COLO668 (cell line): Measurements from ENCODE around the gene MAPK4.
"Not testable (repeated sequence)": the region's sequence is repeated elsewhere in the genome, so short reads cannot be mapped to it uniquely, and the experiment has no call there.

Experiments
- DNase-seq: peaks from one replicate; lab custom pipeline; 2025; ENCODE audit not compliant: unreplicated experiment; lab: John Stamatoyannopoulos, UW

Gene MAPK4

GRCh38 chr18:50679056-50679455 lies 119.2 kb downstream of the MAPK4 start:
- DNase-seq: no peak

DNA sequence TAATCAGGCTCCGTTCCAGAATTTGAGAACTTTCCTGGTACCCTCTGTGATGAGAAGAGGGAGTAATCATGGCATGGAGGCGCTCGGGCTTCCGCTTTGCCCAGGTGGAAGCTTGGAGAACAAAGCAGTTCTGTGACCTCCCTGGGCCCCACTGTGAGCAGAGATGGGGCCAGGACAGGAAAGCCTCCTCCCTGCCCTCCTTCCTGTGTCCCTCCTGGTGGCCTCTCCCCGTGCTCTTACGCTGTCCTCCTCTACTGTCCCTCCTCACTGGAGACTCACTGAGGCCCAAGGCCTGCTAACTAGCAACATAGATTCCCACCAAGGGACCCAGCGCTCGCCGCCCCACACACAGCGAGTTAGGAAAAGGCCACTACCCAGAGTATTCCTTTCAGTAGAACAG lies 119.8 kb downstream of the MAPK4 start:
- DNase-seq: no peak

DNA sequence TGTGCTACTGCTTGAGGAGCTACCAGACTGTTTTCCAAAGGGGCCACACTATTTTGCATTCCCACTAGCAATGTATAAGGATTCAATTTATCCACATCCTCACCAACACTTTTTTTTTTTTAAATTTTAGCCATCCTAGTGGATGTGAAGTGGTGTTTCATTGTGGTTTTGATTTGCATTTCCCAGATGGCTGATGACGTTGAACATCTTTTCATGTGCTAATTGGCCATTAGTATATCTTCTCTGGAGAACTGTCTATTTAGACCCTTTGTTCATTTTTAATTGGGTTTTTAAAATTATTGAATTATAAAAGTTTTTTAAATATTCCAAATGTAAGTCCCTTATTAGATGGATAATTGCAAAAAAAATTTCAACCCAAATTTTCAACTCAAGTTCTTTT lies 121.1 kb downstream of the MAPK4 start:
- DNase-seq: no peak

GRCh38 chr18:50682852-50683251 lies 123.0 kb downstream of the MAPK4 start:
- DNase-seq: no peak

- DNase-seq: no peak
Measured at GRCh38 chr18:50686409-50686808, 126.5 kb downstream of the MAPK4 start.

- peak; percentile 21 for DNase-seq
Measured at GRCh38 chr18:50687491-50687890, 127.6 kb downstream of the MAPK4 start.

DNA sequence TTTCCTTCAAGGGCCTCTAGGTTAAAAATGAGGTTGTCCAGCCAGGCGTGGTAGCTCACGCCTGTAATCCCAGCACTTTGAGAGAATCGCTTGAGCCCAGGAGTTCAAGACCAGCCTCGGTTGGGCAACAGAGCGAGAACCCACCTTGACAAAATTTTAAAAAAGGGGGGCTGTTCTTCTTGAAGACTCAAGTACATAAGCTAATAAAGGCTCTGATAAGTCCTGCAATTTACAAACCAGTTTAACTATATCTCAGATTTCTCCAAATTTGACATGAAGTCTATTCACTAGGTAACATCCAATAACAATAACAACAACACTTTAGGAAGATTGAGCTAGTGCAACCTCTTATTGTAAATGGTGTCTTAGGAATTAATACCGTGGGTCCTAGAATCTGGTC lies 129.7 kb downstream of the MAPK4 start:
- DNase-seq: no peak

DNA sequence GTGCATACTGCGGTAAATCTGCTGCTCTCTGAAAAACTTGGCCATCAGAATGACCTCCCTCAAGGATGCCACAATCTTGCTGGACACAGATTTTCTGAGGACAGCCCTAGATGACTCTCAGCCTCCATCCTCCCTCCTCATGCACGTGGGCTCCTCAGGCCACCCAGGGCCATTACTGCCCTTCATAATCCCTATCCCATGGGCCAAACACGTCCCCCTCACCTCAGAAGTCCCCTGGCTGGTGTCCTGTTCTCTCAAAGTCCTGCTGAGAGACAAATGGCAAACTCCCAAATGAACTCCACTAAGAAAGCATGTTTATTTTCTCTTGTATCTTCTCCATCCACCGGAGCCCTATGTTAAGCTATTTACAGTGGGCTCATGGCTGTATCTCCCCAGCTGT lies 134.3 kb downstream of the MAPK4 start:
- no peak for DNase-seq

GRCh38 chr18:50695431-50696176 lies 135.7 kb downstream of the MAPK4 start:
- DNase-seq: no peak

GRCh38 chr18:50696436-50696835 lies 136.5 kb downstream of the MAPK4 start:
- no peak for DNase-seq

DNA sequence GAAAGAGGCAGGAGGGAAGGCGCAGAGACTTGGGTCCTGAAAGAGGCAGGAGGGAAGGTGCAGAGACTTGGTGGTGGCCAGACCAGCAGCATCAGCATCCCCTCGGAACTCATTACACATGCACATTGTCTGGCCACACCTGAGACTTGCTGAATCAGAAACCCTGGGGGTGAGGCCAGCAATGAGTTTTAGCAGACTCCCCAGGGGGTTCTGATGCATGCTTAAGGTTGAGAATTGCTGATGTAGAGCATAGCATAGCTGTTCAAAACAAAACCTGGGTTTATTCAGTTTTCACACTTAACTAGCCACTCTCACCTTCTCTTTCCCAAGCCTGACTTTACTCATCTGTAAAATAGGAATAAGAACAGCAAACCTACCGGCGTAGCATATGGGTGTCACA lies 137.0 kb downstream of the MAPK4 start:
- DNase-seq: no peak

DNA sequence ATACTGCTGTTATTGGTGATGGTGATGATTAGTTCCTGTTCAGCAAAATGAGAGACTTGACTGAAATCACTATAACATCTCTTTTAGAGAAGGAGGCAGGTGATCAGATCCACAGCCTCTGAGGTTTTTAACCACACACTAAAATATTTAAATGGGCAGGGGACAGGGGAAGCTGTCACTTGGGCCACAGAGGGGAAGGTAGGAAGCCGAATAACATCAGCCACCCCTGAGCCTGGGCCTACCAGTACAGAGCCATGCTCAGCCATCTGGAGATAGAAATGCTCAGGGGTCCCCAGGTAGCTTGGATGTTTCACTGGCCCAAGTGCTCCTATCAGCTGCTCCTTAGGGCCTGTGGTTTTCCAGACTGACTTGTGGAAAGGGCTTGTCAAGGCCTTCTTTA lies 137.6 kb downstream of the MAPK4 start:
- DNase-seq: no peak

DNA sequence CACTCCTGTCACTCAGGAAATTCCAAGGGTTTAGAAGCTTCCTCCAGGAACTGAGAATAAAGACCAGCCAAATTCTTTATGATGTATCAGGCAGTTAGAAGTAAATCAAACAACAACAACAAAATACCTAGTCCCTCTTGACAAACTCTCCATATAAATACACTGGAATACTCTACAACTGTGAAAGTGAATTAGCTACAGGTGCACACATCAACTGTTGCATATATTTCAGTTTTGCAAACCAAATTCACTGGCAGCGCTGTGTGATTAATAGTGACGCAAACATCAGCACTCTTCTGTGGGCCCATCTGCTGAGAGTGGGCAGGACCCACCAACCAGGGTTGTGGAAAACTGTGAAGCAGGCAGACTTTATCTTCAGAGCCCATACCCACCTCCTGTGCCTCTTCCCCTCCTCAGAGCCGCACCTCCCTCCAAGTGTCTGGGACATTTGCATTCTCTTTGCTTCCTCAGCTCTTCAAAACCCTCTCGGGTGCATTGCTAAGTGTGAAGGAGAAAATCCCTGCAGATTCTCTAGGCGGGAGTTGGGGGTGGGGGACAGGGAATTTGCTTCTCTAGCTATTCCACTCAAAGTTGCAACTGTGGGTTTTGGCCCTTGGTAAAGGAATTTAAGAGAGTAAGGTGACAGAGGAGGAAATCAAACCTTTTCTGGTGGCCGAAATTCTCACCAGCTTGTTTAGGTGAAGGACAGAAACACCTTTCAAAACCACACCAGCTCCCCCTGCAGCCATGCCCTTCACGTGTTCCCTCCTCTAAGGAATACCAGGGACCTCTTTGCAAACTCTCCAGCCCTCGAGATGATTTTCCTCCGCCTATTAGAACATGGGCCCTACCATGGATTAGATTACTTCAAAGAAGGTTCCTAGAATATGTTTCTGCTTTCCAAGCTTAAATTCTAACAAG lies 140.6 kb downstream of the MAPK4 start:
- DNase-seq: no peak

DNA sequence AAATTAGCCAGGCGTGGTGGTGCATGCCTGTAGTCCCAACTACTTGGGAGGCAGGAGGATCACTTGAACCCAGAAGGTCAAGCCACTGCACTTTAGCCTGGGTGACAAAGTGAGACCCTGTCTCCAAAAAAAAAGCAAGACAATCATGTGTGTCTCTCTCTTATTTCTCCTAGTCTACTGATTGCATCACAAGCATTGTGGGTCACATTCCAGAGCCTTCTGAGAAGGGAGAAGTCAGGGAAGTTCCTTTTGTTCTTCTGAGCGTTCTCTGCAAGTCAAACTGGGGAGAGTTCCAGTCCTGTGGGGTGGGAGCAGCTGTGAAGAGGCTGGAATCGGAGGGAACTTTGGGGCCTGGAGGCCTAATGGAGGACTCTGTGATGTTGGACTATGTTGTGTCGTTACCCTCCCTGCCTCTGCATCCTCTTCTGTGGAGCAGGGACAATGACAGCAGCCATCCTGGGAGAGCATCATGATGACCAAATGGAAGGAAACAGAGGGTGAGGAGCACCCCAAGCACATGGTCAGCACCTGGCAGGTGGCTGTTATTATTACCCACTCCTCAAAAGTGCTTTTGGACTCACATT lies 144.6 kb downstream of the MAPK4 start:
- DNase-seq: no peak

GRCh38 chr18:50706199-50706598 lies 146.3 kb downstream of the MAPK4 start:
- DNase-seq: peak; percentile 32

GRCh38 chr18:50706651-50707050 lies 146.8 kb downstream of the MAPK4 start:
- no peak for DNase-seq

DNA sequence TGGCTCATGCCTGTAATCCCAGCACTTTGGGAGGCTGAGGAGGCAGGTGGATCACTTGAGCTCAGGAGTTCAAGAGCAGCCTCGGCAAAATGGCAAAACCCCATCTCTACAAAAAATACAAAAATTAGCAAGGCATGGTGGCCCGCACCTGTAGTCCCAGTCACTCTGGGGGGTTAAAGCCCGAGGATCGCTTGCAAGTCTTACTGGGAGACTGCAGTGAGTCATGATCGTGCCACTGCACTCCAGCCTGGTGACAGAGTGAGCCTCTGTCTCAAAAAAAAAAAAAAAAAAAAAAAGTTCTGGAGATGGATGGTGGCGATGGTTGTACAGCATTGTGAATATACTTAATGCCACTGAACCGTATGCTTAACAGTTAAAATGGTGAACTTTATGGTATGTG lies 147.4 kb downstream of the MAPK4 start:
- not testable (repeated sequence) for DNase-seq

- DNase-seq: no peak
Measured at GRCh38 chr18:50707855-50708469, 148.1 kb downstream of the MAPK4 start.

DNA sequence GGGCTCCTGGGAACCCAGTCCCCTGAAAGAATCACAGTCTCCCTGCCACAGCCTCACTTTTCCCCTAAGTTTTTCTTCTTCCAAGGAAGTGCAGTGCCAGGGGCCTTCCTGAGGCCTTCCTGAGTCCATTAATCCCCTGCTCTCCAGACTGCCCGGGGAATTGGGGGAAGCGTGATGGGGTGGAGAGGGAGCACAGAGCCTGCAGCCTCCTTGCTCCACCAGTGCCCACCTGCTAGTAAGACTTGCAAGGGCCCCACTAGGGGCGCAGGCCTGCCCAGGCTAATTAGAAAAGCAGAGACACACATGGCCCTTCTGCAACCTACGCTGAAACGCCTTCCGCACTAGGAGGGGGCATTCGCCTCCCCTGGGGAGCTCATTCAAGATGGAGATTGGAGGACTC lies 149.3 kb downstream of the MAPK4 start:
- DNase-seq: no peak

- no peak for DNase-seq
Measured at GRCh38 chr18:50711386-50711785, 151.5 kb downstream of the MAPK4 start.

- DNase-seq: no peak
Measured at GRCh38 chr18:50715919-50716318, 156.0 kb downstream of the MAPK4 start.
